NCI-H1048 (cell line): Measurements from ENCODE around the gene JMJD1C.

Source experiments
- DNase-seq: peaks from one replicate; lab custom pipeline; 2025; lab: John Stamatoyannopoulos, UW

The JMJD1C gene

GRCh38 chr10:63438506-63439498 is 27.0 kb downstream of the JMJD1C start:
- DNase-seq: no peak

GRCh38 chr10:63437116-63437949 is 28.4 kb downstream of the JMJD1C start:
- DNase-seq: no peak

- no peak for DNase-seq
Observed at GRCh38 chr10:63436225-63436624, 29.6 kb downstream of the JMJD1C start.

GRCh38 chr10:63434866-63435854 is 30.6 kb downstream of the JMJD1C start:
- DNase-seq: no peak

- DNase-seq: no peak
Observed at GRCh38 chr10:63431962-63432797, 33.6 kb downstream of the JMJD1C start.

- DNase-seq: no peak
Observed at GRCh38 chr10:63430999-63431356, 34.8 kb downstream of the JMJD1C start.

GRCh38 chr10:63430091-63430998 is 35.4 kb downstream of the JMJD1C start:
- no peak for DNase-seq

- DNase-seq: no peak
Observed at GRCh38 chr10:63429281-63429680, 36.5 kb downstream of the JMJD1C start.

- DNase-seq: no peak
Observed at GRCh38 chr10:63427013-63427412, 38.8 kb downstream of the JMJD1C start.

- DNase-seq: no peak
Observed at GRCh38 chr10:63425512-63425911, 40.3 kb downstream of the JMJD1C start.

GRCh38 chr10:63424576-63424975 is 41.2 kb downstream of the JMJD1C start:
- DNase-seq: no peak

GRCh38 chr10:63423494-63423893 is 42.3 kb downstream of the JMJD1C start:
- no peak for DNase-seq

GRCh38 chr10:63421591-63421990 is 44.2 kb downstream of the JMJD1C start:
- no peak for DNase-seq

GRCh38 chr10:63416376-63416775 is 49.4 kb downstream of the JMJD1C start:
- DNase-seq: no peak

- DNase-seq: no peak
Observed at GRCh38 chr10:63415640-63416244, 50.0 kb downstream of the JMJD1C start.

GRCh38 chr10:63414481-63415260 is 51.1 kb downstream of the JMJD1C start:
- no peak for DNase-seq

- no peak for DNase-seq
Observed at GRCh38 chr10:63413429-63413828, 52.3 kb downstream of the JMJD1C start.

- no peak for DNase-seq
Observed at GRCh38 chr10:63412304-63412703, 53.5 kb downstream of the JMJD1C start.
